Endodermal cell (in vitro differentiated cells): ENCODE results near the gene TMEM175. TPM values are rescaled to one million over a fixed set of nuclear protein-coding genes. Genes with fewer than 3 reads are reported as not detected.

Source experiments
- DNase-seq: peaks from one replicate; pipeline ENCODE4 v3.0.0-alpha.2; 2017
- H3K27ac ChIP-seq: 2 replicates; pipeline ENCODE4 v1.5.1; 2013; ENCODE audit warnings: mild to moderate bottlenecking, low read depth, low read length, moderate library complexity
- H3K27me3 ChIP-seq: 2 replicates; pipeline ENCODE4 v1.6.1; 2013; ENCODE audit warnings: mild to moderate bottlenecking, low read length, moderate library complexity; ENCODE audit not compliant: insufficient read depth, control insufficient read depth, poor library complexity, severe bottlenecking
- H3K36me3 ChIP-seq: 2 replicates; pipeline ENCODE4 v1.7.0; 2013; ENCODE audit warnings: mild to moderate bottlenecking, low read length, moderate library complexity; ENCODE audit not compliant: control insufficient read depth, insufficient read depth
- H3K4me1 ChIP-seq: one replicate; pipeline ENCODE4 v1.7.0; 2013; ENCODE audit warnings: low read length; ENCODE audit not compliant: control insufficient read depth, insufficient read depth
- H3K4me3 ChIP-seq: 2 replicates; pipeline ENCODE4 v1.5.1; 2013; ENCODE audit warnings: mild to moderate bottlenecking, low read length, moderate library complexity
- H3K9ac ChIP-seq: 2 replicates; pipeline ENCODE4 v1.6.1; 2013; ENCODE audit warnings: mild to moderate bottlenecking, low read length, moderate library complexity; ENCODE audit not compliant: poor library complexity, severe bottlenecking; ENCODE audit errors: extremely low read depth
- H3K9me3 ChIP-seq: 2 replicates; pipeline ENCODE4 v1.6.1; 2013; ENCODE audit warnings: mild to moderate bottlenecking, low read length, moderate library complexity; ENCODE audit not compliant: control insufficient read depth
- H3K27ac Mint-ChIP-seq: 2 replicates; pipeline ENCODE4 v1.8.0; 2020; ENCODE audit warnings: mixed read lengths
- H3K27me3 Mint-ChIP-seq: 2 replicates; pipeline ENCODE4 v1.8.0; 2021; ENCODE audit warnings: mild to moderate bottlenecking, mixed read lengths; ENCODE audit not compliant: insufficient read depth
- H3K36me3 Mint-ChIP-seq: 2 replicates; pipeline ENCODE4 v1.8.0; 2020; ENCODE audit warnings: low read depth, mixed read lengths
- H3K4me1 Mint-ChIP-seq: 2 replicates; pipeline ENCODE4 v1.8.0; 2020; ENCODE audit warnings: mixed read lengths
- H3K4me3 Mint-ChIP-seq: 2 replicates; pipeline ENCODE4 v1.8.0; 2020; ENCODE audit warnings: mild to moderate bottlenecking, moderate library complexity, mixed read lengths
- H3K9me3 Mint-ChIP-seq: 2 replicates; pipeline ENCODE4 v1.8.0; 2020; ENCODE audit warnings: mild to moderate bottlenecking, mixed read lengths
- WGBS, 2 experiments: methylation state at CpG; one replicate each; pipeline versions ENCODE4 v1.1.5 to v1.1.7; 2013; ENCODE audit warnings: missing lambda C conversion rate in 2 of 2, mixed read lengths in 1 of 2; ENCODE audit not compliant: insufficient coverage in 1 of 2, insufficient read length in 1 of 2; 5-methylcytosine and 5-hydroxymethylcytosine counted together
- total RNA-seq, 2 donors: library from RNA; stranded (reverse); fragmentation: NEBNext Ultra II Directional in 1 of 2; extraction: Animal tissue kit (Norgen Biotek cat#: 25700) in 1 of 2; gene quantifications; 2 replicates in 1 of 2; 3 replicates in 1 of 2; pipeline ENCODE4 v1.2.1, GENCODE V29; 2021
- TF ChIP-seq, protein P1 (sequence below): fragments of 200-600 bp; sonication (generic); conservative IDR thresholded peaks from 2 replicates; pipeline ENCODE4 v1.5.0; 2021; ENCODE audit warnings: antibody characterized with exemption, mild to moderate bottlenecking

TMEM175 gene
- total RNA-seq, 2 donors from 2014 or later: 15.9 to 23.0 TPM

DNA sequence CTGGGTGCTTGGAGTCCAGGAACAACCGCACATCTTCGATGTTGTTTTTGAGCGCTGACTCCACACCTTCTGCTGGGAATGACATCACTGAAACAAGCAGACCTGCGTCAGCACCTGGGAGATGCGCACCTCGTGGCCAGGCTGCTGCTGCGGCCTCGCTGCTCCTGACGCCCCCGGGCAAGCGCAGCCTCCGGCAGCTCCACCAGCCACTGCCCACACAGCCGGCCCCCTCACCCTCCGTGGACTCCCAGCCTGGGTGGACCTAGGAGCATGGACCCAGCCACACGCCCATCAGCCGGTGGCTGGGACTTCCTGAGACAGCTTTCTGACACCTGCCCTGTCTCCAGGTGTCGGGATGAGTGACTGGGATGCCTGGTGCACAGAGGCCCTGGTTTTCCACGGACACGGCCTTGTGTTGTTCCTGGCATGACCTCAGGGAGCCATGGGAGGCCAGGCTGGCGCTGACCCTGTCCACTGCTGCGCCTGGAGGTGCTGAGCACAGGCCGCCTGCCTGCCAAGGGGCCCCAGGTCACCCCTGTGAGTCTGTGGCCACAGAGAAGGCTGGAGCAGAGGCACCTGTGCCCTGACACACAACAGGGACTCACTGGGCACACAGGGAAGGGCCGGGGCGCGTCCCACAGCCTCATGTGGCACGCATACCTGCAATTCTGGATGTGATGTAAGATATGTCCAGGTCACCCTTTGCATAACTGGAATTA is 48.7 kb upstream of the TMEM175 start:
- Histone ChIP-seq H3K36me3 (peaks cover 44% of the 10 kb centered on the region), H3K4me3 (no peak overlapping the region), H3K27ac (no peak overlapping the region), H3K9me3 (no peaks in the 10 kb centered on the region), H3K4me1 (no peaks in the 10 kb centered on the region), H3K27me3 (no peaks in the 10 kb centered on the region), H3K9ac (no peak overlapping the region)
- 95 to 96% methylated on average over 24 to 26 of the region's 26 CpGs for WGBS, 2 experiments
- H3K4me3 Mint-ChIP-seq: no peak overlapping the region
- H3K27me3 Mint-ChIP-seq: no peaks in the 10 kb centered on the region
- no peaks in the 10 kb centered on the region for H3K9me3 Mint-ChIP-seq
- TF ChIP-seq, protein P1, sequence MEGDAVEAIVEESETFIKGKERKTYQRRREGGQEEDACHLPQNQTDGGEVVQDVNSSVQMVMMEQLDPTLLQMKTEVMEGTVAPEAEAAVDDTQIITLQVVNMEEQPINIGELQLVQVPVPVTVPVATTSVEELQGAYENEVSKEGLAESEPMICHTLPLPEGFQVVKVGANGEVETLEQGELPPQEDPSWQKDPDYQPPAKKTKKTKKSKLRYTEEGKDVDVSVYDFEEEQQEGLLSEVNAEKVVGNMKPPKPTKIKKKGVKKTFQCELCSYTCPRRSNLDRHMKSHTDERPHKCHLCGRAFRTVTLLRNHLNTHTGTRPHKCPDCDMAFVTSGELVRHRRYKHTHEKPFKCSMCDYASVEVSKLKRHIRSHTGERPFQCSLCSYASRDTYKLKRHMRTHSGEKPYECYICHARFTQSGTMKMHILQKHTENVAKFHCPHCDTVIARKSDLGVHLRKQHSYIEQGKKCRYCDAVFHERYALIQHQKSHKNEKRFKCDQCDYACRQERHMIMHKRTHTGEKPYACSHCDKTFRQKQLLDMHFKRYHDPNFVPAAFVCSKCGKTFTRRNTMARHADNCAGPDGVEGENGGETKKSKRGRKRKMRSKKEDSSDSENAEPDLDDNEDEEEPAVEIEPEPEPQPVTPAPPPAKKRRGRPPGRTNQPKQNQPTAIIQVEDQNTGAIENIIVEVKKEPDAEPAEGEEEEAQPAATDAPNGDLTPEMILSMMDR: no peak
- H3K27ac Mint-ChIP-seq: no peak overlapping the region
- H3K36me3 Mint-ChIP-seq: peaks cover 54% of the 10 kb centered on the region
- no peaks in the 10 kb centered on the region for H3K4me1 Mint-ChIP-seq
- no peak for DNase-seq

DNA sequence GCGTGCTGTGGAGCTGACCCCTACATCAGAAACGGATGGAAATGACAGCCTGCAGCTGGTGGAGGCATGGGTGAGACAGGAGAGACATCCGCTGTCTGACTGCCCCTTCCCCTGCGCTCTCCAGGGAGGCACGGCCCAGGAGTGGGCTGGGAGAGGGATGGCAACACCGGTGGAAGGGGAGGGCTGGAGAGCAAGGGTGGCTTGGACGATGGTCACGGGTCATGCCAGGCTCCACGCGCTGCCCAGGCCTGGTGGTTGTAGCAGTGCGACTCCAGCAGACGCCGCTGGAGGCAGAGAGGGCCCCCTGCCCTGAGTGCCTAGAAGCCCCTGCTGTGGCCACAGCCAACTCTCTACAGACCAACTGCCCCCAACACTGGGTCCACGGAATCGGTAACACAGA is 48.0 kb upstream of the TMEM175 start:
- peaks cover 37% of the 10 kb centered on the region for H3K36me3 ChIP-seq
- H3K27me3 ChIP-seq: no peaks in the 10 kb centered on the region
- Mint-ChIP-seq H3K9me3 (no peaks in the 10 kb centered on the region), H3K36me3 (peaks cover 48% of the 10 kb centered on the region), H3K27ac (peak overlapping the region; percentile 58), H3K27me3 (no peaks in the 10 kb centered on the region), H3K4me3 (no peak overlapping the region), H3K4me1 (no peaks in the 10 kb centered on the region)
- H3K27ac ChIP-seq: no peak overlapping the region
- H3K4me1 ChIP-seq: no peaks in the 10 kb centered on the region
- WGBS, 2 experiments: 74 to 78% methylated on average over 9 to 15 of the region's 15 CpGs
- H3K9ac ChIP-seq: no peak overlapping the region
- no peaks in the 10 kb centered on the region for H3K9me3 ChIP-seq
- H3K4me3 ChIP-seq: no peak overlapping the region
- TF ChIP-seq, protein P1: no peak
- DNase-seq: no peak

DNA sequence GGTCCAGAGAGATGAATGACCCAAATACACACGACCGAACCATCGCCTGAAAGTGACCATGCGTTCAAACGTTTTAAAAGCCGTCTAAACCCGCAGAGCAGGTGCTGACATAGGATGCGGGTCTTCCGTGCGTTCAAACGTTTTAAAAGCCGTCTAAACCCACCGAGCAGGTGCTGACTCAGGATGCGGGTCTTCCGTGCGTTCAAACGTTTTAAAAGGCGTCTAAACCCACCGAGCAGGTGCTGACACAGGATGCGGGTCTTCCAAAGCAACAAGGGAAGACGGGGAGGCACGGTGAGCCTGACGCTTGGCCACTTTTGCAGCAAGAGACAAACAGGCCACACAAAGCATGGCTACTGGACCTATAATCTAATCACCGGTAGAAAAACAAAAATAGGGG is 47.4 kb upstream of the TMEM175 start:
- Mint-ChIP-seq H3K4me3 (no peak overlapping the region), H3K4me1 (no peaks in the 10 kb centered on the region), H3K9me3 (no peaks in the 10 kb centered on the region), H3K27ac (no peak overlapping the region), H3K27me3 (no peaks in the 10 kb centered on the region), H3K36me3 (peaks cover 41% of the 10 kb centered on the region)
- H3K4me3 ChIP-seq: no peak overlapping the region
- no peaks in the 10 kb centered on the region for H3K4me1 ChIP-seq
- no peak overlapping the region for H3K27ac ChIP-seq
- DNase-seq: no peak
- no peaks in the 10 kb centered on the region for H3K27me3 ChIP-seq
- 91 to 94% methylated on average over 24 of the region's 24 CpGs for WGBS, 2 experiments
- no peaks in the 10 kb centered on the region for H3K9me3 ChIP-seq
- no peak overlapping the region for H3K9ac ChIP-seq
- peaks cover 32% of the 10 kb centered on the region for H3K36me3 ChIP-seq
- TF ChIP-seq, protein P1: no peak
